GM11168 (cell line): ENCODE measurements around the gene MRPS18B.

Experiments
- in situ Hi-C: fragments of 300-500 bp; cut with MboI; formaldehyde crosslinking; loops from one replicate; pipeline ENCODE4 v1.12.0; 2022; ENCODE audit warnings: low sequenced_read_pairs; ENCODE audit not compliant: unreplicated experiment

The MRPS18B gene

GRCh38 chr6:30672445-30673253, 55.0 kb downstream of the MRPS18B start, which contains the start of gene DHX16:
TSS of gene DHX16 (minus strand) at chr6:30673006. CDS start at chr6:30672841, 165 bp downstream.
- in situ Hi-C loops, result loop anchor here (5.0 kb wide), 1 partner anchor 50 kb away; the partner anchor contains the start of gene TUBB
